ENCODE results near the gene NUP153.

GRCh38 chr6:17602888-17603287 is 103.8 kb downstream of the NUP153 start:
- TF ChIP-seq CTCF (IDR thresholded peaks at IDR 0.05; ENCODE audit: insufficient read depth, low read length): no peak
- TF ChIP-seq POLR2AphosphoS5 (IDR thresholded peaks at IDR 0.05; ENCODE audit: low read depth): no peak
- no peak for TF ChIP-seq GABPA (IDR thresholded peaks at IDR 0.05; ENCODE audit: low read depth)
- no peak for TF ChIP-seq SPI1 (IDR thresholded peaks at IDR 0.05; ENCODE audit: borderline replicate concordance, low read depth)
